Smooth muscle cell (in vitro differentiated cells): ENCODE results near the gene PLCH2. TPM values are rescaled to one million over a fixed set of nuclear protein-coding genes. Genes with fewer than 3 reads are reported as not detected.

Experiments used
- DNase-seq: peaks from one replicate; lab custom pipeline; 2025; ENCODE audit not compliant: unreplicated experiment; lab: John Stamatoyannopoulos, UW
- H2AFZ ChIP-seq: fragments of 200-600 bp; sonication (generic); 2 replicates; pipeline ENCODE4 v1.6.0; 2016; ENCODE audit warnings: antibody characterized with exemption, low read depth, mild to moderate bottlenecking
- H3F3A ChIP-seq: fragments of 200-600 bp; sonication (generic); 2 replicates; pipeline ENCODE4 v1.6.0; 2017; ENCODE audit warnings: antibody characterized with exemption, low read depth
- H3K27ac ChIP-seq: fragments of 200-600 bp; sonication (generic); 2 replicates; pipeline ENCODE4 v1.5.1; 2016; ENCODE audit warnings: low read depth, mild to moderate bottlenecking
- H3K27me3 ChIP-seq: fragments of 200-600 bp; sonication (generic); 2 replicates; pipeline ENCODE4 v1.6.1; 2016; ENCODE audit warnings: low read depth, mild to moderate bottlenecking
- H3K36me3 ChIP-seq: fragments of 200-600 bp; sonication (generic); 2 replicates; pipeline ENCODE4 v1.5.1; 2016; ENCODE audit warnings: low read depth
- H3K4me1 ChIP-seq: fragments of 200-600 bp; sonication (generic); 2 replicates; pipeline ENCODE4 v1.5.1; 2016; ENCODE audit warnings: low read depth
- H3K4me2 ChIP-seq: fragments of 200-600 bp; sonication (generic); 2 replicates; pipeline ENCODE4 v1.6.0; 2016; ENCODE audit warnings: mild to moderate bottlenecking
- H3K4me3 ChIP-seq: fragments of 200-600 bp; sonication (generic); 2 replicates; pipeline ENCODE4 v1.5.1; 2016; ENCODE audit warnings: mild to moderate bottlenecking
- H3K79me2 ChIP-seq: fragments of 200-600 bp; sonication (generic); 2 replicates; pipeline ENCODE4 v1.6.0; 2016; ENCODE audit warnings: low read depth, mild to moderate bottlenecking
- H3K9ac ChIP-seq: fragments of 200-600 bp; sonication (generic); 2 replicates; pipeline ENCODE4 v1.6.0; 2016; ENCODE audit warnings: low read depth
- H3K9me3 ChIP-seq: fragments of 200-600 bp; sonication (generic); replicated peaks from 2 replicates; pipeline ENCODE4 v1.5.1; 2016; ENCODE audit warnings: low read depth
- H4K20me1 ChIP-seq: fragments of 200-600 bp; sonication (generic); 2 replicates; pipeline ENCODE4 v1.6.0; 2016; ENCODE audit warnings: low read depth
- WGBS: methylation state at CpG from one replicate; pipeline ENCODE4 v1.1.7; 2016; ENCODE audit warnings: low lambda C conversion rate; 5-methylcytosine and 5-hydroxymethylcytosine counted together
- polyA plus RNA-seq: library from polyadenylated mRNA; unstranded; fragments of >200 nt; fragmentation: Nextera tagmentation; extraction: Ambion mirVana; gene quantifications from 2 replicates; pipeline ENCODE4 v1.2.1, GENCODE V29; 2016
- total RNA-seq: library from RNA; depleted of rRNA; stranded (reverse); fragments of >200 nt; gene quantifications from 2 replicates; pipeline ENCODE4 v1.2.3, GENCODE V29; 2014
- TF ChIP-seq, protein P1 (sequence below): fragments of 200-600 bp; sonication (generic); IDR thresholded peaks from 2 replicates; pipeline ENCODE4 v1.5.1; 2017; ENCODE audit warnings: borderline replicate concordance, mild to moderate bottlenecking, antibody characterized with exemption; ENCODE audit not compliant: insufficient read depth, poor library complexity, severe bottlenecking

Gene PLCH2
- total and polyA plus RNA-seq, 2 experiments from 2014 or later = 0.09 to 0.13 TPM

GRCh38 chr1:2504225-2504948 is 28.3 kb downstream of the PLCH2 start:
- Histone ChIP-seq H3K9me3 (no peaks in the 10 kb centered on the region), H3K4me2 (no peak overlapping the region), H3K4me3 (no peak overlapping the region), H3K27ac (no peak overlapping the region), H2AFZ (no peak overlapping the region), H3K4me1 (no peaks in the 10 kb centered on the region), H3K36me3 (no peaks in the 10 kb centered on the region), H3K27me3 (no peaks in the 10 kb centered on the region), H3F3A (no peaks in the 10 kb centered on the region), H4K20me1 (peaks cover 26% of the 10 kb centered on the region), H3K79me2 (no peaks in the 10 kb centered on the region), H3K9ac (no peak overlapping the region)
- DNase-seq = no peak
- TF ChIP-seq, protein P1, sequence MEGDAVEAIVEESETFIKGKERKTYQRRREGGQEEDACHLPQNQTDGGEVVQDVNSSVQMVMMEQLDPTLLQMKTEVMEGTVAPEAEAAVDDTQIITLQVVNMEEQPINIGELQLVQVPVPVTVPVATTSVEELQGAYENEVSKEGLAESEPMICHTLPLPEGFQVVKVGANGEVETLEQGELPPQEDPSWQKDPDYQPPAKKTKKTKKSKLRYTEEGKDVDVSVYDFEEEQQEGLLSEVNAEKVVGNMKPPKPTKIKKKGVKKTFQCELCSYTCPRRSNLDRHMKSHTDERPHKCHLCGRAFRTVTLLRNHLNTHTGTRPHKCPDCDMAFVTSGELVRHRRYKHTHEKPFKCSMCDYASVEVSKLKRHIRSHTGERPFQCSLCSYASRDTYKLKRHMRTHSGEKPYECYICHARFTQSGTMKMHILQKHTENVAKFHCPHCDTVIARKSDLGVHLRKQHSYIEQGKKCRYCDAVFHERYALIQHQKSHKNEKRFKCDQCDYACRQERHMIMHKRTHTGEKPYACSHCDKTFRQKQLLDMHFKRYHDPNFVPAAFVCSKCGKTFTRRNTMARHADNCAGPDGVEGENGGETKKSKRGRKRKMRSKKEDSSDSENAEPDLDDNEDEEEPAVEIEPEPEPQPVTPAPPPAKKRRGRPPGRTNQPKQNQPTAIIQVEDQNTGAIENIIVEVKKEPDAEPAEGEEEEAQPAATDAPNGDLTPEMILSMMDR = no peak
- WGBS = 93% methylated on average over 36 of the region's 36 CpGs

GRCh38 chr1:2504949-2505272 is 28.8 kb downstream of the PLCH2 start:
- no peaks in the 10 kb centered on the region for H3K4me1 ChIP-seq
- peaks cover 29% of the 10 kb centered on the region for H4K20me1 ChIP-seq
- no peak overlapping the region for H3K27ac ChIP-seq
- TF ChIP-seq, protein P1 = no peak
- no peaks in the 10 kb centered on the region for H3K36me3 ChIP-seq
- no peak overlapping the region for H3K9ac ChIP-seq
- no peaks in the 10 kb centered on the region for H3K9me3 ChIP-seq
- WGBS = 83% methylated on average over 21 of the region's 22 CpGs
- no peaks in the 10 kb centered on the region for H3F3A ChIP-seq
- no peaks in the 10 kb centered on the region for H3K27me3 ChIP-seq
- H2AFZ ChIP-seq = no peak overlapping the region
- no peak overlapping the region for H3K4me2 ChIP-seq
- no peak for DNase-seq
- H3K4me3 ChIP-seq = no peak overlapping the region
- H3K79me2 ChIP-seq = no peaks in the 10 kb centered on the region

- Histone ChIP-seq H3K9ac (no peak overlapping the region), H3K27me3 (no peaks in the 10 kb centered on the region), H3K9me3 (no peaks in the 10 kb centered on the region), H3K79me2 (no peaks in the 10 kb centered on the region), H3K4me3 (no peak overlapping the region), H3K27ac (no peak overlapping the region), H4K20me1 (peaks cover 29% of the 10 kb centered on the region), H3F3A (no peaks in the 10 kb centered on the region), H3K36me3 (no peaks in the 10 kb centered on the region), H3K4me1 (no peaks in the 10 kb centered on the region), H3K4me2 (no peak overlapping the region), H2AFZ (no peak overlapping the region)
- DNase-seq = no peak
- TF ChIP-seq, protein P1 = no peak
- 90% methylated on average over 21 of the region's 21 CpGs for WGBS
Observed at GRCh38 chr1:2505461-2505994, 29.4 kb downstream of the PLCH2 start.
